Endothelial cell of umbilical vein (primary cell): ENCODE measurements around the gene KRT23.

Experiments
- CTCF ChIP-seq, 2 donors: IDR thresholded peaks; 1 replicate in 1 of 2; 2 replicates in 1 of 2; pipeline ENCODE4 v1.5.1; 2011; ENCODE audit warnings: low read length in 2 of 2, mild to moderate bottlenecking in 2 of 2, moderate library complexity in 2 of 2, control low read depth in 1 of 2, inconsistent platforms in 1 of 2, low read depth in 1 of 2; ENCODE audit not compliant: insufficient read depth in 1 of 2; ENCODE audit errors: extremely low read depth in 1 of 2
- EZH2 ChIP-seq: IDR thresholded peaks from 2 replicates; pipeline ENCODE4 v1.6.1; 2012; ENCODE audit warnings: borderline replicate concordance, low read depth, mild to moderate bottlenecking, moderate library complexity, low read length, inconsistent platforms; ENCODE audit not compliant: severe bottlenecking
- FOS ChIP-seq: IDR thresholded peaks from 2 replicates; pipeline ENCODE4 v1.6.1; 2011; ENCODE audit warnings: mild to moderate bottlenecking, low read length, moderate library complexity, borderline replicate concordance; ENCODE audit not compliant: insufficient read depth
- JUN ChIP-seq: IDR thresholded peaks from 2 replicates; pipeline ENCODE4 v1.6.1; 2011; ENCODE audit warnings: borderline replicate concordance, low read depth; ENCODE audit not compliant: insufficient read length, insufficient read depth
- POLR2A ChIP-seq: IDR thresholded peaks from 2 replicates; pipeline ENCODE4 v1.6.1; 2012; ENCODE audit warnings: low read depth, mild to moderate bottlenecking, control low read depth, low read length
- POLR2AphosphoS5 ChIP-seq: IDR thresholded peaks from 2 replicates; pipeline ENCODE4 v1.6.1; 2012; ENCODE audit warnings: low read depth, mild to moderate bottlenecking, control low read depth, low read length, moderate library complexity; ENCODE audit not compliant: insufficient read depth

- no peak for TF ChIP-seq CTCF (IDR thresholded peaks at IDR 0.05; ENCODE audit: extremely low read depth in 1 of 2, insufficient read depth in 1 of 2, low read depth in 1 of 2, low read length in 2 of 2)
- TF ChIP-seq POLR2A = no peak
- no peak for TF ChIP-seq JUN
- no peak for TF ChIP-seq EZH2
- no peak for TF ChIP-seq POLR2AphosphoS5
- no peak for TF ChIP-seq FOS
These were observed 54.4 kb downstream of the KRT23 start for GRCh38 chr17:40883031-40883430.
